Prostate gland (tissue), 2 donors: ENCODE results near the gene PPP4R1. TPM values are rescaled to one million over a fixed set of nuclear protein-coding genes. Genes with fewer than 3 reads are reported as not detected.

ENCODE experiments used
- DNase-seq: peaks from one replicate; pipeline ENCODE4 v3.0.0-alpha.2; 2019; ENCODE audit warnings: low spot score
- H3K27ac ChIP-seq, 2 donors: fragments of 200-600 bp; sonication (generic); 2 replicates each; pipeline ENCODE4 v1.5.1; 2017 to 2019
- H3K27me3 ChIP-seq: fragments of 200-600 bp; sonication (generic); replicated peaks from 2 replicates; pipeline ENCODE4 v1.5.1; 2019; ENCODE audit not compliant: insufficient read depth
- H3K36me3 ChIP-seq, 2 donors: fragments of 200-600 bp; sonication (generic); 1 replicate in 1 of 2; 2 replicates in 1 of 2; pipeline versions ENCODE4 v1.5.1 to v1.8.1; 2017 to 2019
- H3K4me1 ChIP-seq: fragments of 200-600 bp; sonication (generic); replicated peaks from 2 replicates; pipeline ENCODE4 v1.5.1; 2019
- H3K4me3 ChIP-seq, 2 donors: fragments of 200-600 bp; sonication (generic); 2 replicates each; pipeline ENCODE4 v1.5.1; 2017 to 2019
- H3K9me3 ChIP-seq: fragments of 200-600 bp; sonication (generic); 2 replicates; pipeline ENCODE4 v1.5.1; 2017
- POLR2A ChIP-seq: fragments of 450-650 bp; IDR thresholded peaks from one replicate; pipeline ENCODE4 v1.6.1; 2016; ENCODE audit warnings: antibody characterized with exemption, mild to moderate bottlenecking
- POLR2AphosphoS5 ChIP-seq: sonication (generic); formaldehyde crosslinking; IDR thresholded peaks from one replicate; pipeline ENCODE4 v1.6.1; 2017; ENCODE audit warnings: antibody characterized with exemption
- WGBS: methylation state at CpG from one replicate; pipeline ENCODE4 v1.1.5; 2018; 5-methylcytosine and 5-hydroxymethylcytosine counted together
- intact Hi-C: fragments of 100-400 bp; cut with DNase I; formaldehyde crosslinking; loops from one replicate; pipeline ENCODE4 v1.14.2; 2022
- total RNA-seq, 2 donors: library from RNA; depleted of rRNA; stranded (reverse); fragments of >200 nt; gene quantifications; one replicate each; pipeline ENCODE4 v1.1.0, GENCODE V29; 2016
- TF ChIP-seq, protein P1 (sequence below), 4 experiments: fragments of 200-600 bp in 2 of 4; fragments of 450-650 bp in 2 of 4; sonication (generic) in 2 of 4; IDR thresholded peaks; 1 replicate in 3 of 4; 2 replicates in 1 of 4; pipeline ENCODE4 v1.5.1; 2016 to 2019; ENCODE audit warnings: antibody characterized with exemption in 4 of 4, mild to moderate bottlenecking in 2 of 4, moderate library complexity in 2 of 4

PPP4R1 gene
- total RNA-seq, 2 donors from 2014 or later, result 39.1 to 67.0 TPM

DNA sequence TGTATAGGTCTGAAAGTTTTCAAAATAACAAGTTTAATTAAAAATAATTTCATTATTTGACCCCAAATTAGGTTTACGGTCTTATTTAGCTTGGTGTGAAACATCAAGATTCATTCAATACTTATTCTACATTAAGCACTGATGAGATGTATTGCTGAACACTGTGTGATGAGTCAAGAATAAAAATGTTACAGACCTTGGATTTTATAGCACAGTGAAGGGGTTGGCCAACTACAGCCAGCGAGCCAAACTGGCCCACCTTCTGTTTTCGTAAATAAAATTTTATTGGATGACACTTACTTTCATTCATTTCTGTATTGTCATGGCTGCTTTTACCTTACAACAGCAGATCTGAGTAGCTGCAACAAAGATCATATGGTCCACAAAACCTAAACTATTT lies 8.3 kb downstream of the PPP4R1 start:
- Histone ChIP-seq H3K4me1 (no peaks in the 10 kb centered on the region), H3K9me3 (no peaks in the 10 kb centered on the region), H3K36me3 (no peaks in the 10 kb centered on the region), H3K4me3 (no peak overlapping the region), H3K27me3 (no peaks in the 10 kb centered on the region), H3K27ac (no peak overlapping the region)
- intact Hi-C loops, result no loop called here
- TF ChIP-seq POLR2A (no peak), POLR2AphosphoS5 (no peak)
- TF ChIP-seq, protein P1, sequence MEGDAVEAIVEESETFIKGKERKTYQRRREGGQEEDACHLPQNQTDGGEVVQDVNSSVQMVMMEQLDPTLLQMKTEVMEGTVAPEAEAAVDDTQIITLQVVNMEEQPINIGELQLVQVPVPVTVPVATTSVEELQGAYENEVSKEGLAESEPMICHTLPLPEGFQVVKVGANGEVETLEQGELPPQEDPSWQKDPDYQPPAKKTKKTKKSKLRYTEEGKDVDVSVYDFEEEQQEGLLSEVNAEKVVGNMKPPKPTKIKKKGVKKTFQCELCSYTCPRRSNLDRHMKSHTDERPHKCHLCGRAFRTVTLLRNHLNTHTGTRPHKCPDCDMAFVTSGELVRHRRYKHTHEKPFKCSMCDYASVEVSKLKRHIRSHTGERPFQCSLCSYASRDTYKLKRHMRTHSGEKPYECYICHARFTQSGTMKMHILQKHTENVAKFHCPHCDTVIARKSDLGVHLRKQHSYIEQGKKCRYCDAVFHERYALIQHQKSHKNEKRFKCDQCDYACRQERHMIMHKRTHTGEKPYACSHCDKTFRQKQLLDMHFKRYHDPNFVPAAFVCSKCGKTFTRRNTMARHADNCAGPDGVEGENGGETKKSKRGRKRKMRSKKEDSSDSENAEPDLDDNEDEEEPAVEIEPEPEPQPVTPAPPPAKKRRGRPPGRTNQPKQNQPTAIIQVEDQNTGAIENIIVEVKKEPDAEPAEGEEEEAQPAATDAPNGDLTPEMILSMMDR (IDR thresholded peaks at IDR 0.05), result no peak
- 63% methylated on average over 3 of the region's 3 CpGs for WGBS
- DNase-seq, result no peak

DNA sequence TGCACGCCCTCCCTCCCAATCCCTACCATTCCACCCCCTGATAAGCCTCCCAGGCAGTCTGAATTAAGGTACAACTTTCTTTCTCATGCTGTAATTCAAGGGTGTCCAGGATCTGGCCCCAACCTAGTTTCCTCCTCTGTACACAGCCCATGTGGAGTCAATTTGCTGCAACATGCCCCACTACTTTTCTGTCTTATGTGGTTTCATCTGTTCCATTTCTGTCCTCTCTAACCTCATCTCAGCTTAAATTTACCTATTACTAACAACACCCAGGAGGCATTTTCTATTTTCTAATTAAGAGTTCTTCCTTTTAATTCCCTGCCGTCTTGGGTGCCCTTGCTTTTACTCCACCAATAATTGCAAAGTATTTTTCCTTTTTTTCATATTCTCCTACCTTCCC lies 10.0 kb downstream of the PPP4R1 start:
- Histone ChIP-seq H3K27ac (no peak overlapping the region), H3K4me1 (no peaks in the 10 kb centered on the region), H3K4me3 (no peak overlapping the region), H3K36me3 (no peaks in the 10 kb centered on the region), H3K9me3 (no peaks in the 10 kb centered on the region), H3K27me3 (no peaks in the 10 kb centered on the region)
- intact Hi-C loops, result no loop called here
- no peak for DNase-seq
- TF ChIP-seq POLR2A, result no peak
- no peak for TF ChIP-seq POLR2AphosphoS5
- TF ChIP-seq, protein P1 (IDR thresholded peaks at IDR 0.05), result no peak
- WGBS, result 94% methylated on average over 2 of the region's 2 CpGs

DNA sequence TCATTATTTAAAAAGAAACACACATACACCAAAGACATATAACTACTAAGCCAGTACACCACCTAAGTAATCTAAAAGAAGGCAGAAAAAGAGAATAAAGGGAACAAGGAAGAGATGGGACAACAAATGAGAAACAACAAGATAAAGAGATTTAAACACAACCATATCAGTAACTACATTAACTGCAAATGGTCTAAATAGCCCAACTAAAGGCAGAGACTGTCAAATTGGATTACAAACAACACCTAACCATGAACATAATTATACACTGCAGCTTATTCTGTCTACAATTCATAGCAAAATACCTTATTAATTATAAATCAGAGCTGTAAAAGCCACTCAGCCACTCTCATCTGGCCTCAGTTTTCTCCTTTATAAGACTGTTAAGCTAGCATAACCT lies 15.0 kb downstream of the PPP4R1 start:
- TF ChIP-seq, protein P1 (IDR thresholded peaks at IDR 0.05), result no peak
- TF ChIP-seq POLR2A, result no peak
- TF ChIP-seq POLR2AphosphoS5, result no peak
- Histone ChIP-seq H3K4me3 (no peak overlapping the region), H3K36me3 (no peaks in the 10 kb centered on the region), H3K27ac (no peak overlapping the region), H3K27me3 (no peaks in the 10 kb centered on the region), H3K9me3 (no peaks in the 10 kb centered on the region), H3K4me1 (no peaks in the 10 kb centered on the region)
- intact Hi-C loops, result no loop called here
- DNase-seq, result no peak

DNA sequence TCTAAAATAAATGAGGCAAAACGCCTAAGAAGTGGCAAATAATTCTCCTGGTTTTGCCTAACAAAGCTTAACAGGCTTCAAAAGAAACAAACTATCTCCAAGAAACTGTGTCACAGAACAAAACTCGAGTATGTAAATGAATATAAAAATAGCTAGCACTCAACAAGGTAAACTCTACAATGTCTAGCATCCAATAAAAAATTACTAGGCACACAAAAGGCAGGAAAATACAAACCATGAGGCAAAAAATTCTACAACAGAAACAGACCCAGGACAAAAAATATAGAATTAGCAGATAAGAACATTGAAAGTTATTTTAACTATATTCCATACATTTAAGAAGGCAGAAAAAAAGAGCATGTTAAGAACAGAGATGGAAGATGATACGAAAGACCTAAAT lies 16.8 kb downstream of the PPP4R1 start:
- no peak overlapping the region for H3K4me3 ChIP-seq
- H3K36me3 ChIP-seq, result no peaks in the 10 kb centered on the region
- H3K27me3 ChIP-seq, result no peaks in the 10 kb centered on the region
- TF ChIP-seq POLR2AphosphoS5 (no peak), POLR2A (no peak)
- TF ChIP-seq, protein P1 (IDR thresholded peaks at IDR 0.05), result no peak
- intact Hi-C loops, result no loop called here
- no peaks in the 10 kb centered on the region for H3K9me3 ChIP-seq
- WGBS, result 80% methylated on average over 3 of the region's 3 CpGs
- no peak overlapping the region for H3K27ac ChIP-seq
- no peaks in the 10 kb centered on the region for H3K4me1 ChIP-seq
- DNase-seq, result no peak

DNA sequence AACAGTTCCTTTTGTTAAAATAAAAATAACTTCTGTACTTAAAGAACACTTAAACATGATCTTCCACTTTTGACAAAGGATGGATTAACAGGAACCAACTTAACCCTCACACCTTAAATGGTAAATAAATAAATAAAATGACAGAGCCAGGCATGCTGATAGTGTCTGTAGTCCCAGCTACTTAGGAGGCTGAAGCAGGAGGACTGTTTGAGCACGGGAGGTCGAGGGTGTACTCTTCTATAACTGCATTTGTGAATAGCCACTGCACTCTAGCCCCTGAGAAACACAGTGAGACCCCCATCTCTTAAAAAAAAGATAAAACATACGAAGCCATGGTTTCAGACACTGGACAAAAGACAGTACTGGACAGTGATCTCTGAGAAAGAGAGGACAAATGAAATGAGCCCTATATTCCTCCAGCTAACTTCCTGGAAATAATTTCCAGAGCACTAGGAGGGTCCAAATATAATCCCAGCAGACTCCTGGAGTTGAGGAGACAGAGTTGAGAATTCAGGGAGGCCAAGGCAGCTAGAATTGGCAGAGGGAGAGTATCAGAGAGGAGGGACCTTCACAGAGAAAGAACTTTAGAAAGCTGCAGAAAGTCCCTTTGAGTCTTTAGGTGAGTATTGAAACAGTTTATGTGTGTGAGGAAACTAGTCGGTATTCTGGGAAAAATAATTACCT lies 17.4 kb downstream of the PPP4R1 start:
- no peak for DNase-seq
- Histone ChIP-seq H3K27me3 (no peaks in the 10 kb centered on the region), H3K36me3 (no peaks in the 10 kb centered on the region), H3K4me1 (no peaks in the 10 kb centered on the region), H3K4me3 (no peak overlapping the region), H3K27ac (no peak overlapping the region), H3K9me3 (no peaks in the 10 kb centered on the region)
- WGBS, result 98% methylated on average over 4 of the region's 4 CpGs
- TF ChIP-seq, protein P1 (IDR thresholded peaks at IDR 0.05), result no peak
- TF ChIP-seq POLR2A (no peak), POLR2AphosphoS5 (no peak)
- intact Hi-C loops, result no loop called here
